Neuronal stem cell (in vitro differentiated cells): Measurements from ENCODE around the gene SLC39A11.

Experiments
- DNase-seq: peaks from one replicate; pipeline ENCODE4 v3.0.0-alpha.2; 2013; ENCODE audit warnings: low spot score
- H2AFZ ChIP-seq: one replicate; pipeline ENCODE4 v1.6.1; 2013; ENCODE audit warnings: mild to moderate bottlenecking, low read length, inconsistent platforms
- H2AK5ac ChIP-seq: 2 replicates; pipeline ENCODE4 v1.6.1; 2013; ENCODE audit warnings: low read depth, mild to moderate bottlenecking, inconsistent platforms, low read length, moderate library complexity, mixed read lengths
- H2BK120ac ChIP-seq: 2 replicates; pipeline ENCODE4 v1.6.1; 2013; ENCODE audit warnings: low read depth, mild to moderate bottlenecking, inconsistent platforms, low read length, moderate library complexity, mixed read lengths
- H2BK12ac ChIP-seq: one replicate; pipeline ENCODE4 v1.6.1; 2013; ENCODE audit warnings: low read length, inconsistent platforms
- H2BK15ac ChIP-seq: 2 replicates; pipeline ENCODE4 v1.6.1; 2013; ENCODE audit warnings: mild to moderate bottlenecking, low read length, inconsistent platforms, mixed read lengths
- H2BK5ac ChIP-seq: one replicate; pipeline ENCODE4 v1.6.1; 2013; ENCODE audit warnings: inconsistent platforms, mild to moderate bottlenecking, low read length, moderate library complexity
- H3K14ac ChIP-seq: one replicate; pipeline ENCODE4 v1.6.1; 2013; ENCODE audit warnings: low read length, inconsistent platforms
- H3K18ac ChIP-seq: 2 replicates; pipeline ENCODE4 v1.6.1; 2013; ENCODE audit warnings: low read length, inconsistent platforms
- H3K23ac ChIP-seq: 2 replicates; pipeline ENCODE4 v1.6.1; 2013; ENCODE audit warnings: low read depth, mild to moderate bottlenecking, mixed read lengths, low read length, inconsistent platforms; ENCODE audit not compliant: poor library complexity
- H3K27ac ChIP-seq: replicated peaks from 3 replicates; pipeline ENCODE4 v1.5.1; 2013; ENCODE audit warnings: low read length, inconsistent platforms
- H3K27me3 ChIP-seq, 3 experiments: 2 replicates each; pipeline ENCODE4 v1.6.1; 2013; ENCODE audit warnings: low read length in 3 of 3, mild to moderate bottlenecking in 2 of 3, inconsistent platforms in 1 of 3, low read depth in 1 of 3, mixed read lengths in 1 of 3, moderate library complexity in 1 of 3; ENCODE audit not compliant: control insufficient read depth in 3 of 3, insufficient read depth in 3 of 3
- H3K36me3 ChIP-seq, 2 donors: replicated peaks in 1 of 2; 2 replicates each; pipeline ENCODE4 v1.6.1; 2013; ENCODE audit warnings: low read length in 2 of 2; ENCODE audit not compliant: control insufficient read depth in 2 of 2, insufficient read depth in 2 of 2
- H3K4ac ChIP-seq: 2 replicates; pipeline ENCODE4 v1.6.1; 2013; ENCODE audit warnings: inconsistent platforms, mild to moderate bottlenecking, low read length, moderate library complexity
- H3K4me1 ChIP-seq, 2 donors: 1 replicate in 1 of 2; 2 replicates in 1 of 2; pipeline ENCODE4 v1.6.1; 2013; ENCODE audit warnings: low read length in 2 of 2, low read depth in 1 of 2; ENCODE audit not compliant: control insufficient read depth in 2 of 2, insufficient read depth in 1 of 2
- H3K4me2 ChIP-seq: one replicate; pipeline ENCODE4 v1.6.1; 2013; ENCODE audit warnings: mild to moderate bottlenecking, low read length, inconsistent platforms; ENCODE audit not compliant: insufficient read depth, poor library complexity, severe bottlenecking
- H3K4me3 ChIP-seq, 2 donors: 2 replicates each; pipeline ENCODE4 v1.5.1; 2013; ENCODE audit warnings: low read length in 2 of 2, mild to moderate bottlenecking in 2 of 2, inconsistent platforms in 1 of 2, moderate library complexity in 1 of 2
- H3K79me1 ChIP-seq: one replicate; pipeline ENCODE4 v1.6.1; 2013; ENCODE audit warnings: low read depth, mild to moderate bottlenecking, inconsistent platforms, low read length, moderate library complexity
- H3K9ac ChIP-seq: one replicate; pipeline ENCODE4 v1.6.1; 2013; ENCODE audit warnings: mild to moderate bottlenecking, low read depth, low read length, inconsistent platforms; ENCODE audit not compliant: poor library complexity
- H3K9me3 ChIP-seq, 2 donors: replicated peaks in 1 of 2; 2 replicates each; pipeline versions ENCODE3 to v1.6.1; 2013; ENCODE audit warnings: low read length in 2 of 2, mild to moderate bottlenecking in 2 of 2, inconsistent platforms in 1 of 2, low read depth in 1 of 2, mixed read lengths in 1 of 2, moderate library complexity in 1 of 2; ENCODE audit not compliant: control insufficient read depth in 2 of 2, insufficient read depth in 1 of 2
- H4K8ac ChIP-seq: one replicate; pipeline ENCODE4 v1.6.1; 2013; ENCODE audit warnings: low read depth, mild to moderate bottlenecking, inconsistent platforms, low read length, moderate library complexity
- H4K91ac ChIP-seq: one replicate; pipeline ENCODE4 v1.6.1; 2013; ENCODE audit warnings: low read length, low read depth, mild to moderate bottlenecking, inconsistent platforms; ENCODE audit not compliant: poor library complexity
- WGBS, 2 donors: extraction: QIAGEN DNeasy Blood & Tissue Kit; methylation state at CpG; one replicate each; pipeline ENCODE4 v1.1.7; 2013; ENCODE audit warnings: missing lambda C conversion rate in 2 of 2, mixed read lengths in 1 of 2; ENCODE audit not compliant: insufficient read length in 2 of 2, insufficient replicate concordance in 1 of 2; ENCODE audit errors: extremely low coverage in 2 of 2; 5-methylcytosine and 5-hydroxymethylcytosine counted together

The SLC39A11 gene

DNA sequence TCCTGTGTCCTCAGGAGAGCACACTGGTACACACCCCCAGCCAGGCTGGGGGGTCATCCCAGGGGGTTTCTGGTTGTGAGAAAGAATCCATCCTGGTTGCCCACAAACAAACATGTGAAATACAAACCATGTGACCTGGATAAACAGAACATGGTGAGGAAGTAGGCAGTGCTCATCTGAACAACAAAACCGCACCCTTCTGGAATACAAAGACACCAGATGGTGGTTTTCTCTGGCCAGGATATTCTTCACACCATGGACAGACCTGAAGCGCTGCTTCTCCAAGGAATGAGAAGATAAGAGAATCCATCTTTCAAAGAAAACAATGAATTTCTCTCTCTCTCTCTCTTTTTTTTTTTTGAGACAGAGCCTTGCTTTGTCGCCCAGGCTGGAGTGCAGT is 302.3 kb downstream of the SLC39A11 start:
- no peak overlapping the region for H3K18ac ChIP-seq
- H2BK12ac ChIP-seq = no peak overlapping the region
- no peak overlapping the region for H3K23ac ChIP-seq
- no peak overlapping the region for H3K4ac ChIP-seq
- H3K4me1 ChIP-seq = peaks cover 2% of the 10 kb centered on the region in 2 donors
- no peak overlapping the region for H2BK120ac ChIP-seq
- no peak overlapping the region for H2BK5ac ChIP-seq
- DNase-seq = no peak
- H3K9ac ChIP-seq = no peak overlapping the region
- no peak overlapping the region for H3K14ac ChIP-seq
- no peak overlapping the region for H4K8ac ChIP-seq
- H3K27ac ChIP-seq = no peak overlapping the region
- H4K91ac ChIP-seq = no peak overlapping the region
- peaks cover 9 to 14% of the 10 kb centered on the region in 2 donors for H3K9me3 ChIP-seq
- no peak overlapping the region for H2AFZ ChIP-seq
- no peaks in the 10 kb centered on the region for H3K79me1 ChIP-seq
- no peak overlapping the region for H2AK5ac ChIP-seq
- H3K36me3 ChIP-seq = no peaks in the 10 kb centered on the region
- H3K4me3 ChIP-seq = no peak overlapping the region
- WGBS, 2 donors = no CpG with 5 or more reads among the region's 3 CpGs
- no peak overlapping the region for H3K4me2 ChIP-seq
- no peak overlapping the region for H2BK15ac ChIP-seq
- no peaks in the 10 kb centered on the region for H3K27me3 ChIP-seq

DNA sequence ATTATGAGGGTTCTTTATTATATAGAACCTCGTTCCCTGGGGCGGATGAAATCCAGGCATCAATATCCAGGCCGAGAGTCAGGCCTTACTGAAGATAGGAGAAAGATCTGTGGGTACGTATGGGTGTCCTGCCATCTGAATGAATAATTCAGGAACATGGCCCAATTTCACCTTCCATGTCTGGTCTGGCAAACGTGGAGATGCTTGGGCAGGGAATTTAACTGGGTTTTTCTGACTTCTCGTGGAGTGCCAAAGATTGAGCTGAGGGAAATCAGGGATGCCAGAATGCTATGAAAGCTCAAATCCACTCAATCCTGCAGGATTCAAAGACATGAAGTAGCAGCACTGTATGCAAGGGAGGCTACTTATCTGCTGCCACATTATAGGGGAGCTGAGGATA is 302.8 kb downstream of the SLC39A11 start:
- Histone ChIP-seq H2BK120ac (no peak overlapping the region), H3K4me2 (no peak overlapping the region), H3K9me3 (peaks cover 7 to 10% of the 10 kb centered on the region in 2 donors), H3K27ac (no peak overlapping the region), H2AFZ (no peak overlapping the region), H4K8ac (no peak overlapping the region), H3K79me1 (no peaks in the 10 kb centered on the region), H3K9ac (no peak overlapping the region), H2AK5ac (no peak overlapping the region), H3K27me3 (no peaks in the 10 kb centered on the region), H3K4me1 (peaks cover 2% of the 10 kb centered on the region in 2 donors), H3K4me3 (no peak overlapping the region), H3K23ac (no peak overlapping the region), H2BK12ac (no peak overlapping the region), H3K18ac (no peak overlapping the region), H2BK15ac (no peak overlapping the region), H3K14ac (no peak overlapping the region), H4K91ac (no peak overlapping the region), H2BK5ac (no peak overlapping the region), H3K4ac (no peak overlapping the region), H3K36me3 (no peaks in the 10 kb centered on the region)
- no CpG with 5 or more reads among the region's 6 CpGs for WGBS, 2 donors
- DNase-seq = no peak

DNA sequence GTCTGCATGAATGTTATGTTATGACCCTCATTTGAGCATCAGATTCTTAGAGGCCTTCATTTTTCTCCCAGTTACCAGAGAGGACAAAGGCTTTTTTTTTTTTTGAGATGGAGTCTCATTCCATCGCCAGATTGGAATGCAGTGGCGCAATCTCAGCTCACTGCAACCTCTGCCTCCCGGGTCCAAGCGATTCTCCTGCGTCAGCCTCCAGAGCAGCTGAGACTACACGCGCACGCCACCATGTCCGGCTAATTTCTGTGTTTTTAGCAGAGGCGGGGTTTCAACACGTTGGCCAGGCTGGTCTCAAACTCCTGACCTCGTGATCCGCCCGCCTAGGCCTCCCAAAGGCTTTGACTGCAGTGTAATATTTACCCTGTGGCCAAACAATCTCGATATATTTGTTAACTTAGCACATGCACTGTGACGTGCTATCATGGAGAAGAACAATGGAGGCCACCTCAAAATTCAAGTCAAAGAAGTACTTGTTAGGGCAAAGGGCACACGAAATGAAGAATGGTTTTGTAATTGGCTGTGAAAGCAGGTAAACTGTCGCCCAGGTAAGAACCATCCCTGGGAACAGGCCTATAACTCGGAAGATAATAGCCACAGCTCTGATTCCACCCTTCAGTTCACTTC is 303.4 kb downstream of the SLC39A11 start:
- H3K18ac ChIP-seq = no peak overlapping the region
- no peaks in the 10 kb centered on the region for H3K27me3 ChIP-seq
- no peak overlapping the region for H3K27ac ChIP-seq
- no peak overlapping the region for H3K14ac ChIP-seq
- H3K4ac ChIP-seq = no peak overlapping the region
- no peaks in the 10 kb centered on the region for H3K79me1 ChIP-seq
- H2BK15ac ChIP-seq = no peak overlapping the region
- WGBS, 2 donors = no CpG with 5 or more reads among the region's 19 CpGs
- no peak overlapping the region for H3K4me2 ChIP-seq
- H3K23ac ChIP-seq = no peak overlapping the region
- H2BK120ac ChIP-seq = no peak overlapping the region
- no peak overlapping the region for H3K9ac ChIP-seq
- no peaks in the 10 kb centered on the region for H3K36me3 ChIP-seq
- DNase-seq = no peak
- H2BK5ac ChIP-seq = no peak overlapping the region
- H3K4me1 ChIP-seq = peaks cover 2% of the 10 kb centered on the region in 2 donors
- no peak overlapping the region for H2AK5ac ChIP-seq
- no peak overlapping the region for H2AFZ ChIP-seq
- H3K9me3 ChIP-seq = peaks cover 4 to 5% of the 10 kb centered on the region in 2 donors
- H2BK12ac ChIP-seq = no peak overlapping the region
- no peak overlapping the region for H3K4me3 ChIP-seq
- H4K91ac ChIP-seq = no peak overlapping the region
- H4K8ac ChIP-seq = no peak overlapping the region

DNA sequence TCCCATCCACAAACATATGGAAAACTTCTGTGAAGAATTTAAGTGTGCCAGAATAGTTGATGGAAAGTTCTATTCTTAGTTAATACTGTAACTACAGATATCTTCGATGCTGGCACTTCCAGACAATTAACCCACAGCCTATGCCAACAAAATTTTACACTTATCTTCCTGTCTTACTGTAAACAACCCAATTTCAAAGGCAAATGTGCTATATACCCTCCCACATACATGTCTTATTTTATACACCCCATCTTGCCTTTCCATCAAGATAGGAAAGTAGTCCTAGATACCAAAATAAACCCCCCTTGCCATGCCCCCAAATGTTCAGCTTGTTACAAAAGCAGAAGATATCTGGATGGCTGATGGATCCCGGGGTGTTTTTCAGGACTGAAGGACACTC is 306.3 kb downstream of the SLC39A11 start:
- Histone ChIP-seq H2BK120ac (no peak overlapping the region), H2AK5ac (no peak overlapping the region), H2AFZ (no peak overlapping the region), H3K9me3 (peaks cover 0 to 2% of the 10 kb centered on the region in 2 donors), H2BK5ac (no peak overlapping the region), H2BK15ac (no peak overlapping the region), H3K23ac (no peak overlapping the region), H3K4me1 (peaks cover 2% of the 10 kb centered on the region in 2 donors), H3K27ac (no peak overlapping the region), H2BK12ac (no peak overlapping the region), H3K4me3 (no peak overlapping the region), H3K27me3 (no peaks in the 10 kb centered on the region), H3K36me3 (no peaks in the 10 kb centered on the region), H3K79me1 (no peaks in the 10 kb centered on the region), H3K4me2 (no peak overlapping the region), H3K9ac (no peak overlapping the region), H4K8ac (no peak overlapping the region), H3K14ac (no peak overlapping the region), H4K91ac (no peak overlapping the region), H3K4ac (no peak overlapping the region), H3K18ac (no peak overlapping the region)
- no peak for DNase-seq
- no CpG with 5 or more reads among the region's 2 CpGs for WGBS, 2 donors
